HEK293T (cell line): ENCODE results near the gene CD96.
"Not testable (repeated sequence)": the region's sequence is repeated elsewhere in the genome, so short reads cannot be mapped to it uniquely, and the experiment has no call there.

ENCODE experiments used
- CTCF ChIA-PET: fragments of 350-600 bp; formaldehyde crosslinking; extraction: SDS; loops from one replicate; lab custom pipeline; 2021; ENCODE audit warnings: antibody characterized with exemption, inconsistent platforms; lab: Yijun Ruan, JAX
- POLR2A ChIA-PET: fragments of 350-600 bp; formaldehyde crosslinking; extraction: SDS; loops from one replicate; lab custom pipeline; 2020; ENCODE audit warnings: antibody characterized with exemption, inconsistent platforms; lab: Yijun Ruan, JAX
- DNase-seq: peaks from one replicate; pipeline ENCODE4 v3.0.0; 2012; ENCODE audit warnings: mixed read lengths; ENCODE audit errors: extremely low spot score
- ARNT ChIP-seq: fragments of 450-650 bp; IDR thresholded peaks from 2 replicates; pipeline ENCODE4 v1.6.1; 2017; ENCODE audit warnings: mild to moderate bottlenecking
- BHLHE40 ChIP-seq: fragments of 450-650 bp; IDR thresholded peaks from 2 replicates; pipeline ENCODE4 v1.6.1; 2016; ENCODE audit warnings: mild to moderate bottlenecking, moderate library complexity, borderline replicate concordance
- CTBP1 ChIP-seq: fragments of 450-650 bp; IDR thresholded peaks from 2 replicates; pipeline ENCODE4 v1.6.1; 2016; ENCODE audit warnings: borderline replicate concordance
- ELF4 ChIP-seq: fragments of 450-650 bp; IDR thresholded peaks from 2 replicates; pipeline ENCODE4 v1.6.1; 2017; ENCODE audit warnings: antibody characterized with exemption
- FOXA1 ChIP-seq: fragments of 450-650 bp; IDR thresholded peaks from 2 replicates; pipeline ENCODE4 v1.6.1; 2016; ENCODE audit warnings: mild to moderate bottlenecking
- FOXK2 ChIP-seq: fragments of 450-650 bp; IDR thresholded peaks from 2 replicates; pipeline ENCODE4 v1.6.1; 2016; ENCODE audit warnings: mild to moderate bottlenecking
- FOXM1 ChIP-seq: fragments of 450-650 bp; IDR thresholded peaks from 2 replicates; pipeline ENCODE4 v1.6.1; 2017; ENCODE audit warnings: mild to moderate bottlenecking, borderline replicate concordance
- HDGF ChIP-seq: fragments of 450-650 bp; IDR thresholded peaks from 2 replicates; pipeline ENCODE4 v1.6.1; 2017; ENCODE audit warnings: antibody characterized with exemption, borderline replicate concordance
- L3MBTL2 ChIP-seq: fragments of 450-650 bp; conservative IDR thresholded peaks from 2 replicates; pipeline ENCODE4 v1.6.1; 2016; ENCODE audit warnings: mild to moderate bottlenecking
- LEF1 ChIP-seq: fragments of 450-650 bp; IDR thresholded peaks from 2 replicates; pipeline ENCODE4 v1.6.1; 2017; ENCODE audit warnings: mild to moderate bottlenecking, borderline replicate concordance
- NFRKB ChIP-seq: fragments of 450-650 bp; IDR thresholded peaks from 2 replicates; pipeline ENCODE4 v1.6.1; 2016; ENCODE audit warnings: mild to moderate bottlenecking, moderate library complexity
- SP1 ChIP-seq: fragments of 450-650 bp; IDR thresholded peaks from 2 replicates; pipeline ENCODE4 v1.6.1; 2017
- SUZ12 ChIP-seq: fragments of 450-650 bp; IDR thresholded peaks from 2 replicates; pipeline ENCODE4 v1.6.1; 2016; ENCODE audit warnings: mild to moderate bottlenecking
- TARDBP ChIP-seq: fragments of 450-650 bp; IDR thresholded peaks from 2 replicates; pipeline ENCODE4 v1.6.1; 2016
- ZNF384 ChIP-seq: fragments of 450-650 bp; IDR thresholded peaks from 2 replicates; pipeline ENCODE4 v1.6.1; 2016
- TF ChIP-seq, protein P1 (sequence below): fragments of 450-650 bp; IDR thresholded peaks from 2 replicates; pipeline ENCODE4 v1.6.1; 2016

Gene CD96

DNA sequence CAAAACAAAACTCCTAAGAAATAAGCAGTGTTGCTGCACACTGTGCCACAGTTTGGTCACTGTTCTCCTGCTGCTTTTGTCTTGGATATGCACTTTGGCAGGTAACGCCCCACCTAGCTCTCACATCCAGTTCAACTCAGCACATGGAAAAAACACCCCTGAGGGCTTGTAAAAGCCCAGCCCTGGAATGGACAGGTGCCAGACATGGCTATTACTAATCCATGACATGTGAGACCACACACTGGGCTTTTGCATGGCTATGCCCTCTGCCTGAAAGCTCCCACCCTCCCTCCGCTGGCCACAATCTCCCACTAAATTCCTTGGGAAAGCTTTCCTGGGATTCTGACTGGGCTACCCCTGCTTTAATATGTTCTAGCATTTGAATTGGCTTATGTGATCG lies 77.8 kb downstream of the CD96 start:
- ChIA-PET POLR2A (no interaction called here), CTCF (interaction anchor here (0.6 kb wide), 1 partner anchor 124 kb away, joined by 3 read pairs; no protein-coding TSS in a partner anchor)
- TF ChIP-seq ELF4 (no peak), HDGF (no peak), NFRKB (no peak), LEF1 (no peak), CTBP1 (no peak), SUZ12 (no peak), FOXK2 (no peak), SP1 (no peak), ARNT (no peak), BHLHE40 (no peak), FOXM1 (no peak), TARDBP (no peak), FOXA1 (no peak)
- DNase-seq = no peak

DNA sequence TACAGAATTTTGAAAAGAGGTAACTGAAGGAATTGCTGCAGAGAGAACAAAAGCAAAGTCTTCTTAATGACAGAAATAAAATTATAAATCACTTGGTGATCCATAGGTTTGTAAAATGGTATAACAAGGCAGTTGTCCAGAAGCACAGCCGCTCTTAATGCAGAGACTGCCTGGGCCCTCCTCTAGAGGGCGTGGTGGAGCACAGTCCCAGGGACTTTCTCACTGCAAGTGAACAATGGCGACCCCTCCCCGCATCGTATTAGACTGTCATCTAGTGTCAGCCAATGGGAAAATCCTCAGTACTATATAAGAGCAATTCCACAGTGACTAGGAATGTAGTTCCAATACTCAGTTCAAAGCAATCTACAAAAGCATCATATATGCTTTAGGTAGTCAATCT lies 79.5 kb downstream of the CD96 start:
- ChIA-PET CTCF (interaction anchor here (0.8 kb wide), 1 partner anchor 695 kb away, joined by 3 read pairs; no protein-coding TSS in a partner anchor), POLR2A (no interaction called here)
- no peak for TF ChIP-seq FOXM1
- TF ChIP-seq HDGF = no peak
- no peak for TF ChIP-seq BHLHE40
- no peak for TF ChIP-seq ELF4
- TF ChIP-seq ARNT = no peak
- TF ChIP-seq FOXA1 = no peak
- TF ChIP-seq, protein P1, sequence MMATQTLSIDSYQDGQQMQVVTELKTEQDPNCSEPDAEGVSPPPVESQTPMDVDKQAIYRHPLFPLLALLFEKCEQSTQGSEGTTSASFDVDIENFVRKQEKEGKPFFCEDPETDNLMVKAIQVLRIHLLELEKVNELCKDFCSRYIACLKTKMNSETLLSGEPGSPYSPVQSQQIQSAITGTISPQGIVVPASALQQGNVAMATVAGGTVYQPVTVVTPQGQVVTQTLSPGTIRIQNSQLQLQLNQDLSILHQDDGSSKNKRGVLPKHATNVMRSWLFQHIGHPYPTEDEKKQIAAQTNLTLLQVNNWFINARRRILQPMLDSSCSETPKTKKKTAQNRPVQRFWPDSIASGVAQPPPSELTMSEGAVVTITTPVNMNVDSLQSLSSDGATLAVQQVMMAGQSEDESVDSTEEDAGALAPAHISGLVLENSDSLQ = no peak
- TF ChIP-seq LEF1 = no peak
- no peak for TF ChIP-seq ZNF384
- no peak for TF ChIP-seq FOXK2
- DNase-seq = peak; percentile 48

DNA sequence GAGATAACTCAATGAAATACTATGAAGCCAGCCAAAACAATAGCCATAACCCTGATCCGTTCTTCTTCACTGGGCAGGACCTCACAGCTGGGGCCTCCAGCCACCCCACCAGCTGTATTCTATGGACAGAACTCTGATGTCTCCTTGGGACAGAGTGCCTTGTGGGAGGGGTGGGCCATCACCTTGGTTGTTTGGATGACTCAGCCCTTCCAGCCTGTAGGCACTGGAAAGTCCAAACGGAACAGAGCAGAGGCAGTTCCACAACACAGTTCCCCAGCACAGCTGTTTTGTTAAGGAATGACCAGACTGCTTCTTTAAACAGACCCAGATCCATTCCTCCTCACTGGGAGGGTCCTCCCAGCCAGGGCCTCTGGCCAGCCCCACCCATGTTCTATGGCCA lies 85.1 kb downstream of the CD96 start:
- TF ChIP-seq TARDBP = no peak
- no peak for TF ChIP-seq L3MBTL2
- no peak for TF ChIP-seq LEF1
- TF ChIP-seq HDGF = no peak
- TF ChIP-seq SUZ12 = no peak
- CTCF ChIA-PET = interaction anchor here (0.8 kb wide), 1 partner anchor 28 kb away, joined by 3 read pairs; no protein-coding TSS in a partner anchor
- DNase-seq = no peak
- POLR2A ChIA-PET = no interaction called here

DNA sequence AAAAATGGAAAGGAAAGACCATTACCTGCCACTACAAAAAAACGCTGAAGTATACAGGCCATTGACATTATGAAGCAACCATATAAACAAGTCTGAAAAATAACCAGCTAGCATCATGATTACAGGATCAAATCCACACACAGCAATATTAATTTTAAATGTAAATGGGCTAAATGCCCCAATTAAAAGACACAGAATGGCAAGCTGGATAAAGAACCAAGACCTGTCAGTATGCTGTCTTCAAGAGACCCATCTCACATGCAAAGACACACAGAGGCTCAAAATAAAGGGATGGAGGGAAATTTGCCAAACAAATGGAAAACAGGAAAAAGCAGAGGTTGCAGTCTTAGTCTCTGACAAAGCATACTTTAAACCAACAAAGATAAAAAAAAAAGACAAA lies 87.0 kb downstream of the CD96 start:
- DNase-seq, CTCF ChIA-PET, POLR2A ChIA-PET: not testable (repeated sequence)

DNA sequence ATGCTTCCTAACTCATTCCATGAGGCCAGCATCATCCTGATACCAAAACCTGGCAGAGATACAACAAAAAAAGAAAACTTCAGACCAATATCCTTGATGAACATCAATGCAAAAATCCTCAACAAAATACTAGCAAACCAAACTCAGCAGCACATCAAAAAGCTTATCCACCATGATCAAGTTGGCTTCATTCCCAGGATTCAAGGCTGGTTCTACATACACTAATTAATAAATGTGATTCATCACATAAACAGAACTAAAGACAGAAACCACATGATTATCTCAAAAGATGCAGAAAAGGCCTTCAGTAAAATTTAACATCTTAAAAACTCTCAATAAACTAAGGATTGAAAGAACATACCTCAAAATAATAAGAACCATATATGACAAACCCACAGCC lies 88.6 kb downstream of the CD96 start:
- DNase-seq, CTCF ChIA-PET, POLR2A ChIA-PET: not testable (repeated sequence)

DNA sequence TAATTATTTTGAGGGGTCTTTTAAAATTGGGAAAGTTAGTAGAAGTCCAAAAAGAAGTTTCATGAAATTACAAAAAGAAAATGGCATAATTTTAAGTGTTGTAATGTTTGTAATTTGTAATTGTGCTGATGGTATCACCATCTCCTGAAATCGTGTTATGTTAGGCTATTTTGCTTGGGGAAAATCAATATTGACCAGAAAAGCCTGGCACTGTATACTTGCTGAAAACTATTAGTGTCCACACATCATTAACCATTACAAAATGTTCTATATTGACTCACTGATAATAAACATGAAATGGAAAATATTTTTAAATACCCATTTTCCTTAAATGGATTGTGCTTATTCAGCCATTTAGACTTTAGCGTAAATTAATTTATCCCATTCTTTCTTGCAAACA lies 93.4 kb downstream of the CD96 start:
- DNase-seq = no peak
- TF ChIP-seq ZNF384 (no peak), L3MBTL2 (no peak), HDGF (no peak), CTBP1 (no peak), SUZ12 (no peak), FOXA1 (no peak), TARDBP (no peak), LEF1 (no peak), ARNT (no peak), ELF4 (no peak), SP1 (no peak), BHLHE40 (no peak), FOXM1 (no peak)
- TF ChIP-seq, protein P1 = no peak
- ChIA-PET POLR2A (no interaction called here), CTCF (no interaction called here)

DNA sequence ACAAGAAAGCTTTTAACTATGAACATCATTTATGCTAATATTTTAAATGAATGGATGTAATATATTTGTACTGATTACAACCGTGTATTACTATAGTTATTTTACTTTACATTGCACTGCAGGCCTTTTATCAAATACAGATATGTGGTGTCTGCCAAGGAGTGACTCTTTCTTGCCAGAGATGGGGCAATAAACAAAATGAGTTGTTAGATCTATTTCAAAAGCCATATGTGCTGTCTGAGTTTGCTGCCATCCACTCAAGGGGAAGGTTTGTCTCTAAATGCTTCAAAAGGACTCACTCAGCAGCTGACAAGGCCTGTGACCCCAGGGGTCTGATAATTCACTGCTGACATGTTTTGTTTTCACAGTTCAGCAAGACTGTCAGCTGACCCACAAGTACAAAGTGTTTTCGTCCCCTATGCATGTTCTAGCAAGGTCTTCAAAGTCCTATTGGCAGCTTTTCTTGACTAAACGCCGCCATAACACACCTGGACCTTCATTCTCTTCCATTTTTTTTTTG lies 94.4 kb downstream of the CD96 start:
- ChIA-PET POLR2A (no interaction called here), CTCF (no interaction called here)
- no peak for DNase-seq
- TF ChIP-seq ARNT (no peak), LEF1 (no peak), FOXA1 (no peak), BHLHE40 (no peak), HDGF (no peak), L3MBTL2 (no peak)
- TF ChIP-seq, protein P1 = no peak
